K562 (cell line): ENCODE measurements around the gene NOA1. TPM values are rescaled to one million over a fixed set of nuclear protein-coding genes. Genes with fewer than 3 reads are reported as not detected.

Experiments used
- ATAC-seq: fragments of 200-7000 bp; cut with Tn5 transposase; 3 replicates; pipeline ENCODE4 v1.9.1; 2020; ENCODE audit warnings: moderate library complexity
- BruUV-seq: library from RNA; stranded (reverse); fragments of 400-500 nt; replicated peaks from 2 replicates; lab custom pipeline; 2021; lab: Mats Ljungman, UMichigan
- CTCF ChIA-PET: fragments of 300-600 bp; formaldehyde crosslinking; extraction: SDS; loops from one replicate; lab custom pipeline; 2021; ENCODE audit warnings: low intra/inter-chr PET ratio; lab: Yijun Ruan, JAX
- POLR2A ChIA-PET: fragments of 300-600, 350-650 bp; sonication (Branson Sonifier 250); formaldehyde crosslinking; extraction: SDS; loops from one replicate; lab custom pipeline; 2021; ENCODE audit warnings: antibody characterized with exemption, inconsistent platforms; lab: Yijun Ruan, JAX
- DNase-seq, 4 experiments: peaks; one replicate each; pipeline versions ENCODE4 v3.0.0 to v3.0.0-alpha.2; 2011 to 2018; ENCODE audit warnings: low spot score in 3 of 4, mixed read lengths in 3 of 4; ENCODE audit errors: extremely low read depth in 1 of 4
- FAIRE-seq: peaks from 2 replicates; lab custom pipeline; 2011; peaks lifted over from hg19 to GRCh38; lab: Jason Lieb, UNC
- H2AFZ ChIP-seq: 2 replicates; pipeline ENCODE4 v1.6.0; 2011; ENCODE audit warnings: low read depth, low read length, control low read depth, inconsistent platforms
- H3K27ac ChIP-seq: fragments of 200-600 bp; 3 replicates; pipeline ENCODE4 v1.8.0; 2011; ENCODE audit warnings: low read depth, mild to moderate bottlenecking, control low read depth, inconsistent platforms, low read length, moderate library complexity, mixed read lengths; ENCODE audit errors: extremely low read depth
- H3K27me3 ChIP-seq, 2 experiments: fragments of 300-600 bp in 1 of 2; 2 replicates in 1 of 2; 3 replicates in 1 of 2; pipeline versions ENCODE4 v1.6.0 to v1.8.0; 2011; ENCODE audit warnings: inconsistent platforms in 2 of 2, low read length in 2 of 2, mild to moderate bottlenecking in 1 of 2, mixed read lengths in 1 of 2, moderate library complexity in 1 of 2; ENCODE audit not compliant: control insufficient read depth in 2 of 2, insufficient read depth in 2 of 2
- H3K36me3 ChIP-seq: fragments of 300-600 bp; 3 replicates; pipeline ENCODE4 v1.8.0; 2011; ENCODE audit warnings: mild to moderate bottlenecking, low read length, inconsistent platforms; ENCODE audit not compliant: control insufficient read depth, insufficient read depth
- H3K4me1 ChIP-seq, 2 experiments: fragments of 200-600 bp in 1 of 2; replicated peaks in 1 of 2; 2 replicates in 1 of 2; 3 replicates in 1 of 2; pipeline versions ENCODE4 v1.5.1 to v1.8.0; 2011; ENCODE audit warnings: inconsistent platforms in 2 of 2, low read length in 2 of 2, mild to moderate bottlenecking in 1 of 2, mixed read lengths in 1 of 2, moderate library complexity in 1 of 2; ENCODE audit not compliant: control insufficient read depth in 2 of 2, insufficient read depth in 2 of 2
- H3K4me2 ChIP-seq: 2 replicates; pipeline ENCODE4 v1.6.1; 2011; ENCODE audit warnings: low read length, control low read depth, inconsistent platforms, mixed read lengths; ENCODE audit not compliant: insufficient read depth
- H3K4me3 ChIP-seq: fragments of 200-600 bp; sonication (generic), shearing (Covaris generic); 2 replicates; pipeline ENCODE4 v1.5.1; 2016; ENCODE audit warnings: control low read depth, inconsistent platforms
- H3K79me2 ChIP-seq: fragments of 200-600 bp; 3 replicates; pipeline ENCODE4 v1.8.0; 2011; ENCODE audit warnings: low read length, inconsistent platforms; ENCODE audit not compliant: control insufficient read depth, insufficient read depth
- H3K9ac ChIP-seq, 2 experiments: 2 replicates each; pipeline versions ENCODE4 v1.6.0 to v1.6.1; 2011; ENCODE audit warnings: low read depth in 2 of 2, low read length in 2 of 2, control low read depth in 1 of 2, inconsistent platforms in 1 of 2, mild to moderate bottlenecking in 1 of 2, mixed read lengths in 1 of 2; ENCODE audit not compliant: insufficient read depth in 1 of 2
- H3K9me1 ChIP-seq: one replicate; pipeline ENCODE4 v1.6.0; 2011; ENCODE audit warnings: inconsistent platforms, mild to moderate bottlenecking, low read length, moderate library complexity; ENCODE audit not compliant: control insufficient read depth, insufficient read depth
- H3K9me3 ChIP-seq: replicated peaks from 2 replicates; pipeline ENCODE4 v1.5.1; 2011; ENCODE audit warnings: low read depth, low read length, inconsistent platforms; ENCODE audit not compliant: control insufficient read depth, insufficient read depth
- H4K20me1 ChIP-seq: replicated peaks from 2 replicates; pipeline ENCODE4 v1.6.1; 2011; ENCODE audit warnings: low read length, inconsistent platforms, mixed read lengths; ENCODE audit not compliant: control insufficient read depth, insufficient read depth
- CHD1 ChIP-seq: fragments of 200-600 bp; sonication (generic); IDR thresholded peaks from one replicate; pipeline ENCODE4 v1.6.1; 2012; ENCODE audit warnings: mild to moderate bottlenecking, moderate library complexity, low read length, inconsistent platforms
- ETV6 ChIP-seq, 3 experiments: fragments of 150-350 bp in 1 of 3; sonication (generic) in 1 of 3; formaldehyde crosslinking in 1 of 3; IDR thresholded peaks; 2 replicates each; pipeline versions ENCODE4 v1.6.1 to v1.8.0; 2014 to 2022; ENCODE audit warnings: borderline replicate concordance in 2 of 3, low read depth in 2 of 3, antibody characterized with exemption in 1 of 3, low read length in 1 of 3, mild to moderate bottlenecking in 1 of 3, missing genetic modification reagents in 1 of 3
- HMG20B ChIP-seq: fragments of 250-450 bp; sonication (Bioruptor Pico); IDR thresholded peaks from 2 replicates; pipeline ENCODE4 v1.5.0; 2021; ENCODE audit warnings: mild to moderate bottlenecking
- KAT7 ChIP-seq: sonication (generic); formaldehyde crosslinking; IDR thresholded peaks from 2 replicates; pipeline ENCODE4 v1.8.0; 2022; ENCODE audit warnings: missing genetic modification reagents, mild to moderate bottlenecking, borderline replicate concordance
- WGBS: fragments of 100-300 bp; shearing (Covaris generic); methylation state at CpG from one replicate; pipeline ENCODE4 v1.1.6; 2016; ENCODE audit warnings: low coverage, mixed read lengths; ENCODE audit not compliant: insufficient coverage; ENCODE audit errors: missing lambda C conversion rate; 5-methylcytosine and 5-hydroxymethylcytosine counted together
- in situ Hi-C: fragments of 300-500 bp; cut with MboI; formaldehyde crosslinking; loops from 4 replicates; pipeline ENCODE4 v1.15.0; 2018; ENCODE audit warnings: inconsistent platforms, mixed read lengths
- intact Hi-C: fragments of 100-400 bp; cut with micrococcal nuclease; formaldehyde crosslinking; loops from 2 replicates; pipeline ENCODE4 v1.14.2; 2022
- polyA plus RNA-seq, 8 experiments: library from polyadenylated mRNA; depleted of rRNA in 4 of 8; stranded (reverse) in 5 of 8; unstranded in 3 of 8; fragments of >200 nt; fragmentation: Nextera tagmentation in 2 of 8; fragmentation: Illumina TruSeq in 1 of 8; extraction: Ambion mirVana in 2 of 8; extraction: Trizol in 1 of 8; gene quantifications; 2 replicates each; pipeline versions ENCODE4 v1.2.1 to v1.2.3, GENCODE V29; 2011 to 2014; ENCODE audit warnings: inconsistent platforms in 1 of 8, missing spikeins in 1 of 8
- total RNA-seq, 7 experiments: library from RNA; depleted of rRNA in 6 of 7; stranded (reverse); fragments of >200 nt in 6 of 7; fragmentation: Illumina TruSeq in 2 of 7; extraction: Trizol in 2 of 7; gene quantifications; 2 replicates each; pipeline versions ENCODE4 v1.2.1 to v1.2.3, GENCODE V29; 2011 to 2021; ENCODE audit warnings: low replicate concordance in 1 of 7
- TF ChIP-seq, protein P1 (sequence below), 2 experiments: IDR thresholded peaks; 2 replicates each; pipeline ENCODE4 v1.6.1; 2012; ENCODE audit warnings: improper control_type of control experiment in 2 of 2, low read depth in 2 of 2, low read length in 2 of 2, borderline replicate concordance in 1 of 2
- TF ChIP-seq, protein P2 (sequence below): fragments of 250-450 bp; sonication (Bioruptor Pico); IDR thresholded peaks from 2 replicates; pipeline ENCODE4 v1.4.0; 2020; ENCODE audit warnings: mild to moderate bottlenecking, moderate library complexity

Gene NOA1
- total and polyA plus RNA-seq, 9 of the 15 experiments (the other 6 are each of a cell fraction or from before 2014, with no cell fraction given): 2.6 to 26.6 (median 16.7) TPM

DNA sequence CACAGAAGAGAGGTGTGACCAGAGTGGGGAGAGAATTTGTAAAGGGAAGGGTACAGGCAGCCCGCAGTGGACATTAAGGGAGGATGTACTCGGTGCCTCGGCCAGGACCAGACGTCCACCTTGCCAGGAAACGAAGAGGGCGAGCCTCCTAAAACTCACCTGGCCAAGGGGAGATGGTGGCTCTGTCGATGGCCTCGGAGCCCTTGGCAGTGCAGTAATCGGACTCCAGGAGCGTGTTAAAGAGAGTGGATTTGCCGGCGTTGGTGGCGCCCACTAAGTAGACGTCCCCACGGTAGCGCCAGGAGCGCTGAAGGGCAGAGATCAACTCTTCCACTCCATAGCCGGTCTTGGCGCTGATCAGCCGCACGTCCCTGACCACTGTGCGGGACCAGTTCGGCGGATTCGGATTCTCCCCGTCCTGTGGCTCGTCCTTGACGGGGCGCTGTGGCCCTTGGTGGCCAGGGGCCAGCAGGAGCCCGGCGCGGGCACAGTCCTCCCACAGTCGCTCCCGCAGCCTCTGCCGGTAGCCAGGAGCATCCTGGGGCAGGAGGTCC lies 1.0 kb downstream of the NOA1 start (continued):
- TF ChIP-seq, protein P1, sequence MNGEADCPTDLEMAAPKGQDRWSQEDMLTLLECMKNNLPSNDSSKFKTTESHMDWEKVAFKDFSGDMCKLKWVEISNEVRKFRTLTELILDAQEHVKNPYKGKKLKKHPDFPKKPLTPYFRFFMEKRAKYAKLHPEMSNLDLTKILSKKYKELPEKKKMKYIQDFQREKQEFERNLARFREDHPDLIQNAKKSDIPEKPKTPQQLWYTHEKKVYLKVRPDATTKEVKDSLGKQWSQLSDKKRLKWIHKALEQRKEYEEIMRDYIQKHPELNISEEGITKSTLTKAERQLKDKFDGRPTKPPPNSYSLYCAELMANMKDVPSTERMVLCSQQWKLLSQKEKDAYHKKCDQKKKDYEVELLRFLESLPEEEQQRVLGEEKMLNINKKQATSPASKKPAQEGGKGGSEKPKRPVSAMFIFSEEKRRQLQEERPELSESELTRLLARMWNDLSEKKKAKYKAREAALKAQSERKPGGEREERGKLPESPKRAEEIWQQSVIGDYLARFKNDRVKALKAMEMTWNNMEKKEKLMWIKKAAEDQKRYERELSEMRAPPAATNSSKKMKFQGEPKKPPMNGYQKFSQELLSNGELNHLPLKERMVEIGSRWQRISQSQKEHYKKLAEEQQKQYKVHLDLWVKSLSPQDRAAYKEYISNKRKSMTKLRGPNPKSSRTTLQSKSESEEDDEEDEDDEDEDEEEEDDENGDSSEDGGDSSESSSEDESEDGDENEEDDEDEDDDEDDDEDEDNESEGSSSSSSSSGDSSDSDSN (IDR thresholded peaks at IDR 0.05; ENCODE audit: borderline replicate concordance in 1 of 2, low read depth in 2 of 2, low read length in 2 of 2): 0 out of 4 replicates have a peak, but pooled peaks of 1 of the 2 experiments have one; percentile 29
- TF ChIP-seq ETV6 (IDR thresholded peaks at IDR 0.05; ENCODE audit: borderline replicate concordance in 1 of 2, low read depth in 2 of 2, low read length in 1 of 2) (no peak), ETV6 (CRISPR knock-in tag; IDR thresholded peaks at IDR 0.05; ENCODE audit: borderline replicate concordance) (peak; percentile 61; the same call in 1 of the 2 replicates), KAT7 (CRISPR knock-in tag) (0 out of 2 replicates have a peak, but pooled peaks have one; percentile 66), CHD1 (peak; percentile 70), HMG20B (CRISPR knock-in tag) (no peak)
- TF ChIP-seq, all 486 proteins: peak for 10

DNA sequence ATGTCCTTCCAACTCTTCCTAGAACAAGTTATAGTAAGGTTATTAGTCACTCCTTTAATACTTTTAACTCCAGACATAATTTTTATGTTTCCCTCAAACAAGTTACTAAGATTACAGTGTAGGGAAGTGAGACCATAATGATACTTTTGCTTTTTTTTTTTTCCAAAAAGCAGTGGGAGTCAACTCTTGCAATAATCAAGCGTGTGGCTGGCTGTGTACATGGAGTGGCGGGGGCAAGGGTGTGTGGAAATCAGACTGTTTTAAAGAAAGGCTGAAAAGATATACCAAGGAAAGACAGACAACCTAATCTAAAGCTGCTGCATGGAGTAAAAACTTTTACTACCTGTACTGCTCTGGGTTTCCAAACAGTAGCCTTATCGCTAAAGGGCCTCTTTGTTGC lies 4.1 kb downstream of the NOA1 start:
- FAIRE-seq: no peak
- in situ Hi-C loops (no loop called here), intact Hi-C loops (no loop called here)
- Histone ChIP-seq H2AFZ (no peak overlapping the region), H3K79me2 (peaks cover 41% of the 10 kb centered on the region), H3K4me1 (peaks cover 5 to 16% of the 10 kb centered on the region in 2 experiments; a peak in 4 of 5 replicates), H3K4me2 (no peak overlapping the region), H3K4me3 (no peak overlapping the region), H4K20me1 (peaks cover 10% of the 10 kb centered on the region), H3K27me3 (no peaks in the 10 kb centered on the region), H3K9ac (no peak overlapping the region), H3K9me3 (no peaks in the 10 kb centered on the region; the same call in 1 of the 2 replicates), H3K27ac (no peak overlapping the region), H3K9me1 (no peaks in the 10 kb centered on the region), H3K36me3 (peaks cover 63% of the 10 kb centered on the region)
- no peak for DNase-seq
- no TSS peak for BruUV-seq
- ChIA-PET CTCF (no interaction called here), POLR2A (interaction anchor here (1.5 kb wide), 1 partner anchor 27 kb away, joined by 3 read pairs; no protein-coding TSS in a partner anchor)
- TF ChIP-seq, protein P2, sequence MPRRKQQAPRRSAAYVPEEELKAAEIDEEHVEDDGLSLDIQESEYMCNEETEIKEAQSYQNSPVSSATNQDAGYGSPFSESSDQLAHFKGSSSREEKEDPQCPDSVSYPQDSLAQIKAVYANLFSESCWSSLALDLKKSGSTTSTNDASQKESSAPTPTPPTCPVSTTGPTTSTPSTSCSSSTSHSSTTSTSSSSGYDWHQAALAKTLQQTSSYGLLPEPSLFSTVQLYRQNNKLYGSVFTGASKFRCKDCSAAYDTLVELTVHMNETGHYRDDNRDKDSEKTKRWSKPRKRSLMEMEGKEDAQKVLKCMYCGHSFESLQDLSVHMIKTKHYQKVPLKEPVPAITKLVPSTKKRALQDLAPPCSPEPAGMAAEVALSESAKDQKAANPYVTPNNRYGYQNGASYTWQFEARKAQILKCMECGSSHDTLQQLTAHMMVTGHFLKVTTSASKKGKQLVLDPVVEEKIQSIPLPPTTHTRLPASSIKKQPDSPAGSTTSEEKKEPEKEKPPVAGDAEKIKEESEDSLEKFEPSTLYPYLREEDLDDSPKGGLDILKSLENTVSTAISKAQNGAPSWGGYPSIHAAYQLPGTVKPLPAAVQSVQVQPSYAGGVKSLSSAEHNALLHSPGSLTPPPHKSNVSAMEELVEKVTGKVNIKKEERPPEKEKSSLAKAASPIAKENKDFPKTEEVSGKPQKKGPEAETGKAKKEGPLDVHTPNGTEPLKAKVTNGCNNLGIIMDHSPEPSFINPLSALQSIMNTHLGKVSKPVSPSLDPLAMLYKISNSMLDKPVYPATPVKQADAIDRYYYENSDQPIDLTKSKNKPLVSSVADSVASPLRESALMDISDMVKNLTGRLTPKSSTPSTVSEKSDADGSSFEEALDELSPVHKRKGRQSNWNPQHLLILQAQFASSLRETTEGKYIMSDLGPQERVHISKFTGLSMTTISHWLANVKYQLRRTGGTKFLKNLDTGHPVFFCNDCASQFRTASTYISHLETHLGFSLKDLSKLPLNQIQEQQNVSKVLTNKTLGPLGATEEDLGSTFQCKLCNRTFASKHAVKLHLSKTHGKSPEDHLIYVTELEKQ (CRISPR knock-in tag): no peak
- no peak for ATAC-seq
- WGBS: 79% methylated on average over 1 of the region's 3 CpGs
